GM18517 (cell line): ENCODE data around the gene MAS1.
"Not testable (repeated sequence)": the region's sequence is repeated elsewhere in the genome, so short reads cannot be mapped to it uniquely, and the experiment has no call there.

Source experiments
- ATAC-seq: cut with Tn5 transposase; IDR thresholded peaks from one replicate; pipeline ENCODE4 v1.9.1; 2021; ENCODE audit warnings: mild to moderate bottlenecking, moderate library complexity; ENCODE audit not compliant: unreplicated experiment

MAS1 gene

GRCh38 chr6:159915397-159915796, 24.6 kb downstream of the MAS1 start:
- ATAC-seq: no peak

- ATAC-seq: no peak
Observed at GRCh38 chr6:159916237-159916636, 25.4 kb downstream of the MAS1 start.

- no peak for ATAC-seq
Observed at GRCh38 chr6:159916752-159917151, 26.0 kb downstream of the MAS1 start.

- ATAC-seq: no peak
Observed at GRCh38 chr6:159919011-159919511, 28.3 kb downstream of the MAS1 start.

DNA sequence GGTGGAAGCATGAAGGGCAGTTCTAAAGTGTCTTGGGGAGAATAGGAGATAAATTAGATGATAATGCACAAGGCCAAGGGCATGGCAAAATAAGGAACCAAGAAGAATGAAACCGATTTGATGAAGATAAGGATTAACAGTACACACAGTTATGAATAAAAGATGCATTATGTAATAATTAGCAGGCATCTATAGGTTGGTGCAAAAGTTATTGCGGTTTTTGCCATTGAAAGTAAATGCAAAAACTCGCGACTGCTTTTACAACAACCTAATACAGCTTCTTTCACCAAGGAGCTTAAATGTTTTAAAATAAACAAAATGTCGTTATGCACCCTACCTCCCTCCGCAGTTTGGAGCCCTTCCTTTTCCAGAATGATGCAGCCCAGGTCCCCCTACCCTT, 29.0 kb downstream of the MAS1 start:
- no peak for ATAC-seq

GRCh38 chr6:159924150-159924549, 33.4 kb downstream of the MAS1 start:
- ATAC-seq: not testable (repeated sequence)

GRCh38 chr6:159926542-159927203, 35.9 kb downstream of the MAS1 start:
- ATAC-seq: no peak

GRCh38 chr6:159929819-159930218, 39.0 kb downstream of the MAS1 start:
- peak; percentile 40 for ATAC-seq

DNA sequence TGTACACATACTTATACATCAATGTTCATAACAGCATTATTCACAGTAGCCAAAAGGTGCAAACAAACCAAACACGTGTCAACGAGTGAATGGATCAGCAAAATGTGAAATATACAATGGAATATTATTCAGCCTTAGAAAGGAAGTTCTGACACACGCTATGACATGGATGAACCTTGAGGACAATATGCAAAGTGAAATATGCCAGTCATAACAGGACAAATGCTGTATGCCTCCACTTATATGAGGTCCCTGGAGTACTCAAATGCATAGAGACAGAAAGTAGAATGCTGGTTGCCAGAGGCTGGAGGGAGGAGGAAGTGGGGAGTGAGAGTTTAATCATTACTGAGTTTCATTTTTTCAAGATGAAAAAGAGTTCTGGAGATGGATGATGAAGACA, 40.3 kb downstream of the MAS1 start:
- ATAC-seq: peak; percentile 93

- no peak for ATAC-seq
Observed at GRCh38 chr6:159931846-159932245, 41.1 kb downstream of the MAS1 start.

GRCh38 chr6:159933077-159933476, 42.3 kb downstream of the MAS1 start:
- ATAC-seq: no peak

DNA sequence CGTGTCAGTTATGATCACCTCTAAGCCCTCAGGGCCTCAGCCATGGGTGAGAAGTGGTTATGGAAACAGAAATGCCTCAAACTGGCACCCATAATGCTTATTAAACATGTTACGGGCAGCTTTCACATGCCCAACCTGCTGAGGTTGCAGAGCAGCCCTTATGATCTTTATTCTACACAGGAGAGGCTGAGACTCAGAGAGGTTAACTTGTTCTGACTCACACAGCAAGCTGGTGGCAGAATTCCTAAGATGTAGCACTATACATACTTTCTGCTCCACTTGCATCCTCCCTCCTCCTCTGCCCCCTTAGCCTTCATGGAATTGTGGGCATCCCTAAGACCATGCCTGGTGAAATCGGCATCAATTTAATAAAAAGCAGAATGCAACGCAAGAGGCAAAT, 43.4 kb downstream of the MAS1 start:
- ATAC-seq: no peak

- no peak for ATAC-seq
Observed at GRCh38 chr6:159935065-159935464, 44.3 kb downstream of the MAS1 start.

DNA sequence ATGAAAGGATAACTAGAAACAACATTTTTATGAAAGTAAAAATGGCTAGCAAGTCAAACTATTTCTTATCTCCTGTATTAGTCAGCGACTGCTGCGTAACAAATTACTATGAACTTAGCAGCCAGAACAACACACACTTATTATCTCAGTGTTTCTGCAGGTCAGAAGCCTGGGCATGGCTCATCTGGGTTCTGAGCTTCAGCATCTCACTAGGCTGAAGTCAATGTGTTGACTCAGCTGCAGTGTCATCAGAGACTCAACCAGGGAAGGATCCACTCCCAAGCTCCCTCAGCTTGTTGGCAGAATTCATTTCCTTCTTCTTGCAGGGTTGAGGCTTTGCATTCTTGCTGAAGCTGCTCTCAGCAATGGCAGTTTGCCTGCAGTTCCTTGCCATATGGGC, 44.8 kb downstream of the MAS1 start:
- ATAC-seq: no peak

DNA sequence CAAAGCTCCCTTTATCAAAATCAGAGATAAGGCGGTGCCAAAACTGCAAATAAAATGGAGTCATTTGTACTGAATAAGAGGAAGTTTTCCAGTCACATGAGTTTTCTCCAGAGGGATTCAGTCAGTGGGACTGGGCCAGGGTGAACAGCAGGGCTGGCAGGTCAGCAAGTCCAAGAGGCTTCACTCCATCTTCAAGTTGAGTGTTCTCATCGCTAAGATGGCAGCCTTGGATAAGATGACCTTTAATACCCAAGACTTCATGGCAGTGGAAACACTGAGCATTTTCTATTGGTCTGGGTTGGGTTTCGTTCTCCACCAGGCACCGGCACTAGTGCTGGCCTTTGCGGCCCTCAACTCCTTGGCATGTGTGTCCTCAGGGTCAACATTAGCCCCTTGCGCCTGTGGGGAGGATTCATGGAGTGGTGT, 48.8 kb downstream of the MAS1 start:
- no peak for ATAC-seq
